GM23338 (cell line): Measurements from ENCODE around the gene RIPOR3. TPM values are rescaled to one million over a fixed set of nuclear protein-coding genes. Genes with fewer than 3 reads are reported as not detected.
A peak's percentile ranks its signal among the peaks of the same experiment; 100 is the strongest.

Experiments used
- ATAC-seq: fragments of 200-7000 bp; cut with Tn5 transposase; 3 replicates; pipeline ENCODE4 v1.9.1; 2020
- DNase-seq: peaks from one replicate; pipeline ENCODE4 v3.0.0-alpha.2; 2015; ENCODE audit warnings: low spot score
- H2AFZ ChIP-seq: fragments of 200-600 bp; sonication (generic); 2 replicates; pipeline ENCODE4 v1.8.0; 2016; ENCODE audit warnings: antibody characterized with exemption, mild to moderate bottlenecking, moderate library complexity
- H3F3A ChIP-seq: fragments of 200-600 bp; sonication (generic); replicated peaks from 2 replicates; pipeline ENCODE4 v1.8.0; 2017; ENCODE audit warnings: antibody characterized with exemption, mixed run types, low read depth
- H3K27ac ChIP-seq: fragments of 200-600 bp; sonication (generic); 2 replicates; pipeline ENCODE4 v1.6.1; 2016; ENCODE audit warnings: low read depth
- H3K27me3 ChIP-seq: fragments of 200-600 bp; sonication (generic); 2 replicates; pipeline ENCODE4 v1.8.0; 2016; ENCODE audit warnings: mild to moderate bottlenecking, mixed run types, moderate library complexity; ENCODE audit not compliant: insufficient read depth
- H3K36me3 ChIP-seq: fragments of 200-600 bp; sonication (generic); 2 replicates; pipeline ENCODE4 v1.8.0; 2016; ENCODE audit warnings: mild to moderate bottlenecking; ENCODE audit not compliant: insufficient read depth
- H3K4me1 ChIP-seq: fragments of 200-600 bp; sonication (generic); 2 replicates; pipeline ENCODE4 v1.8.0; 2016; ENCODE audit warnings: mild to moderate bottlenecking, moderate library complexity; ENCODE audit not compliant: insufficient read depth
- H3K4me2 ChIP-seq: fragments of 200-600 bp; sonication (generic); 2 replicates; pipeline ENCODE4 v1.7.1; 2017; ENCODE audit warnings: mixed run types
- H3K4me3 ChIP-seq: fragments of 200-600 bp; sonication (generic); 2 replicates; pipeline ENCODE4 v1.6.1; 2016; ENCODE audit warnings: mixed run types
- H3K79me2 ChIP-seq: fragments of 200-600 bp; sonication (generic); replicated peaks from 2 replicates; pipeline ENCODE4 v1.8.0; 2017; ENCODE audit warnings: mild to moderate bottlenecking; ENCODE audit not compliant: insufficient read depth
- H3K9me2 ChIP-seq: fragments of 200-600 bp; sonication (generic); 2 replicates; pipeline ENCODE4 v1.8.0; 2017; ENCODE audit not compliant: insufficient read depth
- H4K20me1 ChIP-seq: fragments of 200-600 bp; sonication (generic); replicated peaks from 2 replicates; pipeline ENCODE4 v1.8.0; 2017; ENCODE audit warnings: mild to moderate bottlenecking; ENCODE audit not compliant: insufficient read depth
- H3K27ac Mint-ChIP-seq: 2 replicates; pipeline ENCODE4 v1.8.0; 2020; ENCODE audit warnings: inconsistent platforms, mild to moderate bottlenecking, moderate library complexity, mixed read lengths
- H3K27me3 Mint-ChIP-seq: 3 replicates; pipeline ENCODE4 v1.8.0; 2022; ENCODE audit warnings: low read depth, mild to moderate bottlenecking, moderate library complexity, mixed read lengths, inconsistent platforms; ENCODE audit not compliant: insufficient read depth, poor library complexity
- H3K36me3 Mint-ChIP-seq: 3 replicates; pipeline ENCODE4 v1.8.0; 2021; ENCODE audit warnings: low read depth, mild to moderate bottlenecking, inconsistent platforms, moderate library complexity, mixed read lengths
- H3K4me1 Mint-ChIP-seq: 3 replicates; pipeline ENCODE4 v1.8.0; 2020; ENCODE audit warnings: mild to moderate bottlenecking, inconsistent platforms, mixed read lengths
- H3K4me3 Mint-ChIP-seq: 3 replicates; pipeline ENCODE4 v1.8.0; 2021; ENCODE audit warnings: moderate library complexity, mild to moderate bottlenecking, inconsistent platforms, mixed read lengths
- H3K9me3 Mint-ChIP-seq: 3 replicates; pipeline ENCODE4 v1.8.0; 2020; ENCODE audit warnings: moderate library complexity, mild to moderate bottlenecking, inconsistent platforms, mixed read lengths
- CREB1 ChIP-seq: fragments of 250-450 bp; sonication (Bioruptor Pico); IDR thresholded peaks from 2 replicates; pipeline ENCODE4 v1.5.0; 2020; ENCODE audit warnings: low read depth, mild to moderate bottlenecking, moderate library complexity
- CTCF ChIP-seq, 2 experiments: fragments of 200-600 bp in 1 of 2; sonication (generic) in 1 of 2; conservative IDR thresholded peaks; 2 replicates each; pipeline versions ENCODE4 v1.5.1 to v1.6.1; 2016 to 2017; ENCODE audit warnings: antibody characterized with exemption in 2 of 2, low read depth in 2 of 2, mild to moderate bottlenecking in 2 of 2, moderate library complexity in 1 of 2
- ETS1 ChIP-seq: IDR thresholded peaks from 2 replicates; pipeline ENCODE4 v1.6.1; 2016; ENCODE audit warnings: antibody characterized with exemption
- EZH2 ChIP-seq: fragments of 200-600 bp; sonication (generic); IDR thresholded peaks from one replicate; pipeline ENCODE4 v1.8.0; 2017; ENCODE audit warnings: antibody characterized with exemption, mild to moderate bottlenecking, low read depth; ENCODE audit not compliant: unreplicated experiment
- EZH2phosphoT487 ChIP-seq: fragments of 200-600 bp; sonication (generic); IDR thresholded peaks from one replicate; pipeline ENCODE4 v1.8.1; 2018; ENCODE audit warnings: antibody characterized with exemption; ENCODE audit not compliant: unreplicated experiment
- JUNB ChIP-seq: IDR thresholded peaks from one replicate; pipeline ENCODE4 v1.6.1; 2016; ENCODE audit warnings: antibody characterized with exemption; ENCODE audit not compliant: unreplicated experiment
- NANOG ChIP-seq: IDR thresholded peaks from 2 replicates; pipeline ENCODE4 v1.6.1; 2016; ENCODE audit warnings: antibody characterized with exemption, borderline replicate concordance
- POLR2AphosphoS5 ChIP-seq: IDR thresholded peaks from 2 replicates; pipeline ENCODE4 v1.6.1; 2016; ENCODE audit warnings: antibody characterized with exemption, low read depth
- REST ChIP-seq: IDR thresholded peaks from one replicate; pipeline ENCODE4 v1.6.1; 2018; ENCODE audit warnings: antibody characterized with exemption; ENCODE audit not compliant: unreplicated experiment
- STAT1 ChIP-seq: IDR thresholded peaks from one replicate; pipeline ENCODE4 v1.6.1; 2016; ENCODE audit warnings: antibody characterized with exemption; ENCODE audit not compliant: unreplicated experiment
- ZNF114 ChIP-seq: fragments of 250-450 bp; sonication (Bioruptor Pico); IDR thresholded peaks from 2 replicates; pipeline ENCODE4 v1.5.0; 2020; ENCODE audit warnings: mild to moderate bottlenecking, moderate library complexity
- ZNF331 ChIP-seq: fragments of 250-450 bp; sonication (Bioruptor Pico); IDR thresholded peaks from 2 replicates; pipeline ENCODE4 v1.5.0; 2020; ENCODE audit warnings: low read depth, mild to moderate bottlenecking, moderate library complexity
- ZNF462 ChIP-seq: fragments of 250-450 bp; sonication (Bioruptor Pico); IDR thresholded peaks from 2 replicates; pipeline ENCODE4 v1.5.0; 2020; ENCODE audit warnings: mild to moderate bottlenecking, moderate library complexity
- polyA plus RNA-seq: library from polyadenylated mRNA; unstranded; fragments of >200 nt; fragmentation: Nextera tagmentation; extraction: Ambion mirVana; gene quantifications from 2 replicates; pipeline ENCODE4 v1.2.1, GENCODE V29; 2016
- total RNA-seq: library from RNA; depleted of rRNA; stranded (reverse); fragments of >200 nt; shearing (Covaris generic); gene quantifications from 2 replicates; pipeline ENCODE4 v1.2.3, GENCODE V29; 2014

Gene RIPOR3
- total and polyA plus RNA-seq, 2 experiments from 2014 or later: 4.9 to 6.3 TPM

GRCh38 chr20:50729901-50730764, 38.8 kb upstream of the RIPOR3 start:
- Histone ChIP-seq H3K4me3 (peak overlapping the region; percentile 61), H3F3A (peaks cover 11% of the 10 kb centered on the region; the same call in 1 of the 2 replicates), H3K36me3 (no peaks in the 10 kb centered on the region), H3K4me1 (peaks cover 37% of the 10 kb centered on the region), H3K4me2 (peak overlapping the region; percentile 98), H3K9me2 (no peaks in the 10 kb centered on the region), H2AFZ (peak overlapping the region; percentile 96), H3K27ac (peak overlapping the region; percentile 99), H3K27me3 (no peaks in the 10 kb centered on the region), H3K79me2 (peaks cover 36% of the 10 kb centered on the region), H4K20me1 (peaks cover 10% of the 10 kb centered on the region)
- TF ChIP-seq ZNF114 (CRISPR knock-in tag) (no peak), POLR2AphosphoS5 (no peak), NANOG (no peak), EZH2 (no peak), ETS1 (no peak), REST (no peak), EZH2phosphoT487 (no peak), JUNB (no peak), ZNF331 (CRISPR knock-in tag) (no peak), ZNF462 (CRISPR knock-in tag) (no peak), CREB1 (no peak), STAT1 (no peak), CTCF (conservative IDR thresholded peaks at IDR 0.05; ENCODE audit: low read depth in 2 of 2) (no peak)
- H3K9me3 Mint-ChIP-seq: no peaks in the 10 kb centered on the region
- H3K4me1 Mint-ChIP-seq: peaks cover 26% of the 10 kb centered on the region
- peak overlapping the region; percentile 93 for H3K27ac Mint-ChIP-seq
- ATAC-seq: peak; percentile 7
- peaks cover 10% of the 10 kb centered on the region for H3K36me3 Mint-ChIP-seq
- H3K27me3 Mint-ChIP-seq: peaks cover 12% of the 10 kb centered on the region
- DNase-seq: peak; percentile 61
- H3K4me3 Mint-ChIP-seq: peak overlapping the region; percentile 85
